RWPE1 (cell line): ENCODE measurements around the gene WWOX.

Source experiments
- CTCF ChIA-PET: fragments of 350-600 bp; sonication (Branson Sonifier 250); formaldehyde crosslinking; extraction: SDS; loops from one replicate; lab custom pipeline; 2021; lab: Yijun Ruan, JAX
- POLR2A ChIA-PET: fragments of 400-600 bp; formaldehyde crosslinking; extraction: SDS; loops from one replicate; lab custom pipeline; 2020; ENCODE audit warnings: antibody characterized with exemption; ENCODE audit not compliant: low non-redundant PET; lab: Yijun Ruan, JAX
- DNase-seq: peaks from one replicate; pipeline ENCODE4 v3.0.0; 2012; ENCODE audit warnings: low spot score
- H3K27ac ChIP-seq: fragments of 450-650 bp; 2 replicates; pipeline ENCODE4 v1.5.1; 2017
- TF ChIP-seq, protein P1 (sequence below): fragments of 450-650 bp; conservative IDR thresholded peaks from 2 replicates; pipeline ENCODE4 v1.5.1; 2017; ENCODE audit warnings: low read depth, mild to moderate bottlenecking

The WWOX gene

DNA sequence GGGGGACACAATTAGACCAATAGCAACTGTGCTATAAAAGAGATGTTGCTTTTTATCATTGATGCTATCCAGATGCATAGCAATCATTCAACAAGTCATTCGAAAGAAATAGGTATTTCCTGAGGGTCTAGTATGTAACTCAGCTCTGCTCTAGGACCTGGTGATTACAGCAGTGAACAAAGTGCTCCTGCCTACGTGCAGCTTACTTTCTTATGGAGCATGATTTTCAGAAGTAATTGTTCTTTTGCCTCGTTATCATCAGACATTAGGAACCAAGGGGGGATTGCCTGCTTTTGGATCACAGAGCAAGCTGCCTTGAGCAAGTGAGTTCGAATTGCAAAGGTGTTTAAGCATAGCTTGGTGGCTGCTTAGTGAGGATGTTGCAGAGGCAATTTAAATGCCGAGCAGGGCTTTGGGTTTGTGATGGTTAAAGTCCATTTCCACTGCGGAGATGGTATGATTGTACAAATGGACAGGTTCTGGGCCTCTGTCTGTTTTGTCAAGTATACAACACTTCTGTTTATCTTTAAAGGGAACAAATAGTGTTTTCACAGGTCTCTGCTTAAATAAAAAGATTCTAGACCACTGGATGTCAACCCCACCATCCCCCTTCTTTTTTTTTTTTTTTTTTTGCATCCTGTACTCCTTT is 41.5 kb downstream of the WWOX start:
- no peak for DNase-seq
- no peak overlapping the region for H3K27ac ChIP-seq
- POLR2A ChIA-PET: no interaction called here
- TF ChIP-seq, protein P1, sequence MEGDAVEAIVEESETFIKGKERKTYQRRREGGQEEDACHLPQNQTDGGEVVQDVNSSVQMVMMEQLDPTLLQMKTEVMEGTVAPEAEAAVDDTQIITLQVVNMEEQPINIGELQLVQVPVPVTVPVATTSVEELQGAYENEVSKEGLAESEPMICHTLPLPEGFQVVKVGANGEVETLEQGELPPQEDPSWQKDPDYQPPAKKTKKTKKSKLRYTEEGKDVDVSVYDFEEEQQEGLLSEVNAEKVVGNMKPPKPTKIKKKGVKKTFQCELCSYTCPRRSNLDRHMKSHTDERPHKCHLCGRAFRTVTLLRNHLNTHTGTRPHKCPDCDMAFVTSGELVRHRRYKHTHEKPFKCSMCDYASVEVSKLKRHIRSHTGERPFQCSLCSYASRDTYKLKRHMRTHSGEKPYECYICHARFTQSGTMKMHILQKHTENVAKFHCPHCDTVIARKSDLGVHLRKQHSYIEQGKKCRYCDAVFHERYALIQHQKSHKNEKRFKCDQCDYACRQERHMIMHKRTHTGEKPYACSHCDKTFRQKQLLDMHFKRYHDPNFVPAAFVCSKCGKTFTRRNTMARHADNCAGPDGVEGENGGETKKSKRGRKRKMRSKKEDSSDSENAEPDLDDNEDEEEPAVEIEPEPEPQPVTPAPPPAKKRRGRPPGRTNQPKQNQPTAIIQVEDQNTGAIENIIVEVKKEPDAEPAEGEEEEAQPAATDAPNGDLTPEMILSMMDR: no peak
- CTCF ChIA-PET: no interaction called here

DNA sequence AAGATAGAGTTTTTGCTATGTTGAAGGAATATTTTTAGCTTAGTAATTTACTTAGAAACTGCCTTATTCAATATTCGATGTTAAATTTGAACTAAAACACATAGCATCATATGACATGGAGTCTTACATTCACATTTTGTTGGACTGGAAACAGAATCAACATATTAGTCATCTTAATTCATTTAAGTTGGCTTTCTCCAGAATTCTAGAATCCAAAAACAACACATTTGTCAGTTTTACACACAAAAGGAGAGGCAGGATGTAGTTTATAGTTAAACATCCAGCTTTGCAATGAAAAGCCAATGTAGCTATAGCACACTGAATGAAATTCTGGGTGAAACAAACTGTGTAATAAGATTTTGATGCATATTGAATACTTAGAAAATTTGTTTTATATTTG is 43.3 kb downstream of the WWOX start:
- POLR2A ChIA-PET: no interaction called here
- DNase-seq: no peak
- TF ChIP-seq, protein P1: no peak
- H3K27ac ChIP-seq: no peak overlapping the region
- CTCF ChIA-PET: no interaction called here

DNA sequence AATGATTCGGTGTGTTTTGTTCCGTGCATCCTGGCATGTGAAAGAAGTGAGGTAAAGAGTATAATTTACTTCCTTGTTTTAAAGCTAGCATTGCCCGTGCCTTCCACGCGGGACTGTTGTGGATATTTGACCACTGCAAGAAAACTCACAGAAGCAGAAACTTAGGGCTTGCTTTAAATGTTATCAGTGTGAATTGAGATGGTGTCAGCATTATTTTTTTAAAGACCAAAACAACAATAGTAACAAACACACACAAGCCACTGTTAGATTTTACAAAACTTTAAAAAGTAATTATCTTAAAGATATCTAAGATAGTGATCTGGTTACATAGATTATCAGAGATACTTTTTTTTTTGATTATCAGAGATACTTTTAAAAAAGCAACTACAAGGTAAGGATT is 47.4 kb downstream of the WWOX start:
- TF ChIP-seq, protein P1: no peak
- DNase-seq: no peak
- CTCF ChIA-PET: no interaction called here
- POLR2A ChIA-PET: no interaction called here
- H3K27ac ChIP-seq: no peak overlapping the region

DNA sequence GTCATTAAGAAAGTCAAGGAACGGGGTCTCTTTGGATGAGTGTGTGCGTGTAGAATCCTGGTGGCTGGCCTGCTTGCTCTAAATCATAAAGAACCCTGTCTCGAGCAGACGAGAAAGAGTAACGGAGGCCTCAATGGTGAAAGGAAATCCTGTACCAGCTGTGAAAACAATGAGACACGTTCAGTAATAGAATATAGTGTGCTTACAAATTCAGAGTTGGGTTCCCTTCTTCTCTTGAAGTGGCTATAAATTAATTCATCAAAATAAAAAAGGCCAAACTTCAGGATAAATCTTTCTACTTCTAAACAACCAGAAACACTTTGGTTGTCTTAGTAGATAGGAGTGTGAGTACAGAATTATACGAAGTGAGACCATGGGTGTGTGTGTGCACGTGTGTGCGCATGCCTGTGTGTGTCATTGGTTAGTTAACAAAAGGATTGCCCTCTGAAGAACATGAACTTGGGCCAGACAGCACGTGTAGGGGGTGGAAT is 48.5 kb downstream of the WWOX start:
- CTCF ChIA-PET: interaction anchor here (0.6 kb wide), 1 partner anchor 773 kb away, joined by 3 read pairs; no protein-coding TSS in a partner anchor
- POLR2A ChIA-PET: no interaction called here

DNA sequence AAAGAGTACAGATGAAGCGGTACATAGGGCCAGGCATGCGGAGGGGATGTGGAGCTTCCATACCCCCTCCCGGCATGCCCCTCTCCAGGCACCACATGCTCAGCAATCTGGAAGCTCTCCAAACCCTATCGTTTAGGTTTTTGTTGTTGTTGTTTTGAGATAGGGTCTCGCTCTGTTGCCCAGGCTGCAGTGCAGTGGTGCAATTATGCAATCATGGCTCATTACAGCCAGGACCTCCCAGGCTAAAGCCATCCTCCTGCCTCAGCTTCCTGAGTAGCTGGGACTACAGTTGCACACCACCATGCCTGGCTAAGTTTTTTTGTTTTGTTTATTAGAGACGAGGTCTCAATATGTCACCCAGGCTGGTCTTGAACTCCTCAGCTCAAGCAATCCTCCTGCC is 50.8 kb downstream of the WWOX start:
- TF ChIP-seq, protein P1: no peak
- CTCF ChIA-PET: interaction anchor here (0.7 to 1.2 kb wide), 2 partner anchors 16 to 219 kb away, joined by 3 to 4 read pairs; no protein-coding TSS in a partner anchor
- no peak for DNase-seq
- POLR2A ChIA-PET: no interaction called here
- no peak overlapping the region for H3K27ac ChIP-seq

More for the DNA sequence above, 48.5 kb downstream of the WWOX start:
- TF ChIP-seq, protein P1: no peak
- no peak overlapping the region for H3K27ac ChIP-seq
- no peak for DNase-seq

DNA sequence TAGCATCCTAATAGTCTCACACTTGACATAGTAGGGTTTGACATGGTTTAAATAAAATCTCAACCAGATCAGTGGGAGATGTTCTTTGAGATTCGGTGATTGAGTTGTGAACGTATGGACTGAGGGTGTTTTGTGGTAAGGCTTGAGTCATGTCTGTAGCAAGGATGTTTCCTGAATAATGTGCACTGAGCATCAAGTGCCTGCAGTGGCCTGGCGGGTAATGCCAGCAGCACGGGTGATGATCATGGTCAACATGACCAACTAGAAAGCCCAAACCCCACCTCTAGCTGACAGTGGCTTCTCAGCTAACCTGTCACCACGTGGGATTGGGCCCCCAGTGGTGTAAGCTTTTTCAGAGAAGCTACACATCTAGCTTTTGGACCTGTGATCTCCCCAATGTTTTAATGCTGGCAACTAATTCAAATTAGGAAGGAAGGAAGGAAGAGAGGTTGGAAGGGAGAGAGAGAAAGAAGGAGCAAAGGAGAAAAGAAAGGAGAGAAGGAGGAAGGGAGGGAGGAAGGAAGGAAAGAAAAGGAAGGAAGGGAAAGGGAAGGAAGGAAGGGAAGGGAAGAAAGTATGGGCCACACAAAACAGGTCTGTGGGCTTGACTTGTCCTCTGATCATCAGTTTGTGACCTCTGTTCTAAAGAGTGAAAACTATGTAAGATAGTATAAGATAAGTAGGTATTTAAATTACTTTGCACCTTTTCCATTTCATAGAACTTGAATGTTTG is 55.4 kb downstream of the WWOX start:
- POLR2A ChIA-PET: no interaction called here
- no peak for DNase-seq
- H3K27ac ChIP-seq: no peak overlapping the region
- TF ChIP-seq, protein P1: no peak
- CTCF ChIA-PET: interaction anchor here (0.7 kb wide), 2 partner anchors 320 to 1180 kb away, joined by 3 to 4 read pairs; no protein-coding TSS in a partner anchor
